ENCODE measurements around the gene ETV2.

The ETV2 gene

GRCh38 chr19:35643255-35644205, 2.0 kb downstream of the ETV2 start (continued):
- TF ChIP-seq ZBTB10 (tag by site-specific recombination; IDR thresholded peaks at IDR 0.05) (peak; percentile 92), ZNF513 (tag by site-specific recombination; IDR thresholded peaks at IDR 0.05) (peak; percentile 45; the same call in 1 of the 2 replicates), MZF1 (tag by site-specific recombination; IDR thresholded peaks at IDR 0.05; ENCODE audit: borderline replicate concordance) (no peak; the same call in 1 of the 2 replicates), ZNF23 (tag by site-specific recombination; IDR thresholded peaks at IDR 0.05; ENCODE audit: borderline replicate concordance) (no peak), ZNF112 (tag by site-specific recombination; IDR thresholded peaks at IDR 0.05) (no peak), ZNF677 (tag by site-specific recombination; IDR thresholded peaks at IDR 0.05) (peak; percentile 54; the same call in 1 of the 2 replicates), ZSCAN23 (tag by site-specific recombination; IDR thresholded peaks at IDR 0.05) (peak; percentile 95), ZNF843 (tag by site-specific recombination; IDR thresholded peaks at IDR 0.05) (peak; percentile 89), ZNF692 (tag by site-specific recombination; IDR thresholded peaks at IDR 0.05) (peak; percentile 100), ZNF280D (tag by site-specific recombination; IDR thresholded peaks at IDR 0.05) (peak; percentile 57; the same call in 1 of the 2 replicates), ZNF707 (tag by site-specific recombination; IDR thresholded peaks at IDR 0.05) (no peak)

- Histone ChIP-seq H3K27ac (ENCODE audit: extremely low read depth, low read depth, low read length) (peak overlapping the region; percentile 91), H3K36me3 (ENCODE audit: control insufficient read depth in 2 of 2, insufficient read depth in 1 of 2, low read length in 2 of 2) (peaks cover 0 to 4% of the 10 kb centered on the region in 2 experiments; a peak in 1 of 3 replicates), H3K4me1 (ENCODE audit: control insufficient read depth, insufficient read depth, low read length) (peaks cover 33% of the 10 kb centered on the region), H3K9me3 (ENCODE audit: control insufficient read depth, insufficient read depth, low read depth, low read length) (no peaks in the 10 kb centered on the region), H3K4me3 (ENCODE audit: low read depth, low read length) (peak overlapping the region; percentile 30)
- CTCF ChIA-PET: interaction anchor here (0.6 to 2.5 kb wide), 7 partner anchors 32 to 172 kb away, joined by 3 to 10 read pairs (median 3); partner anchors contain the start of gene HAUS5
- POLR2A ChIA-PET: interaction anchor here (0.5 to 3.8 kb wide), 37 partner anchors 7 to 1427 kb away, joined by 3 to 42 read pairs (median 6); partner anchors contain the start of genes HAUS5, LIN37, PSENEN and RBM42
- TF ChIP-seq ZNF341 (tag by site-specific recombination; IDR thresholded peaks at IDR 0.05; ENCODE audit: low read depth) (peak; percentile 95), MZF1 (tag by site-specific recombination; IDR thresholded peaks at IDR 0.05; ENCODE audit: borderline replicate concordance) (peak; percentile 65), ZFP41 (tag by site-specific recombination; IDR thresholded peaks at IDR 0.05; ENCODE audit: borderline replicate concordance) (no peak), ZNF280C (tag by site-specific recombination; IDR thresholded peaks at IDR 0.05) (no peak), ZBTB11 (tag by site-specific recombination; conservative IDR thresholded peaks at IDR 0.05; ENCODE audit: low read depth) (no peak; the same call in 1 of the 2 replicates), KLF9 (tag by site-specific recombination; IDR thresholded peaks at IDR 0.05; ENCODE audit: low read depth) (peak; percentile 80), ZNF585B (tag by site-specific recombination; IDR thresholded peaks at IDR 0.05) (no peak)
Measured at GRCh38 chr19:35644206-35644986, 2.9 kb downstream of the ETV2 start.
